ENCODE measurements around the gene MAD1L1. TPM values are rescaled to one million over a fixed set of nuclear protein-coding genes. Genes with fewer than 3 reads are reported as not detected.

MAD1L1 gene
- total and polyA plus RNA-seq, 4 donors = 12.8 to 20.7 (median 16.5) TPM

GRCh38 chr7:2001601-2002442, 230.9 kb downstream of the MAD1L1 start (continued):
- TF ChIP-seq REST (IDR thresholded peaks at IDR 0.05) (no peak), RXRA (IDR thresholded peaks at IDR 0.05) (no peak), JUND (IDR thresholded peaks at IDR 0.05) (no peak), MAX (IDR thresholded peaks at IDR 0.05) (no peak), RAD21 (IDR thresholded peaks at IDR 0.05) (no peak)

- DNase-seq (ENCODE audit: low spot score) = no peak
- H3K36me3 ChIP-seq (ENCODE audit: control insufficient read depth in 4 of 4, insufficient read depth in 3 of 4, low read depth in 1 of 4, low read length in 3 of 4) = peaks cover 0 to 3% (median 0%) of the 10 kb centered on the region in 4 donors
- no peaks in the 10 kb centered on the region for H3K4me1 ChIP-seq (ENCODE audit: control insufficient read depth in 4 of 4, insufficient read depth in 4 of 4, low read length in 3 of 4)
- no peaks in the 10 kb centered on the region for H3K9me3 ChIP-seq (ENCODE audit: control insufficient read depth in 4 of 4, low read length in 3 of 4)
- 98% methylated on average over 25 of the region's 25 CpGs for WGBS
- no peak overlapping the region for H3K9ac ChIP-seq (ENCODE audit: low read depth in 1 of 2, low read length in 2 of 2)
- H3K27ac ChIP-seq (ENCODE audit: low read depth in 1 of 2, low read length in 2 of 2) = no peak overlapping the region
- H3K4me3 ChIP-seq (ENCODE audit: low read depth in 1 of 3, low read length in 3 of 3) = no peak overlapping the region
- TF ChIP-seq GABPA (IDR thresholded peaks at IDR 0.05 in 1 of 2, conservative IDR thresholded peaks at IDR 0.05 in 1 of 2) (no peak), TAF1 (conservative IDR thresholded peaks at IDR 0.05) (no peak), HNF4A (conservative IDR thresholded peaks at IDR 0.05) (no peak), HNF4G (IDR thresholded peaks at IDR 0.05) (no peak), RXRA (IDR thresholded peaks at IDR 0.05) (no peak), JUND (IDR thresholded peaks at IDR 0.05) (no peak), FOXA1 (IDR thresholded peaks at IDR 0.05) (no peak), MAX (IDR thresholded peaks at IDR 0.05) (no peak), ZBTB33 (IDR thresholded peaks at IDR 0.05) (no peak), REST (IDR thresholded peaks at IDR 0.05) (no peak)
- no peaks in the 10 kb centered on the region for H3K27me3 ChIP-seq (ENCODE audit: control insufficient read depth in 4 of 4, insufficient read depth in 4 of 4, low read length in 3 of 4)
Measured at GRCh38 chr7:2000746-2001321, 231.9 kb downstream of the MAD1L1 start.
